ENCODE measurements around the gene MPP3. TPM values are rescaled to one million over a fixed set of nuclear protein-coding genes. Genes with fewer than 3 reads are reported as not detected.

MPP3 gene
- total and polyA plus RNA-seq, 9 of the 15 experiments (the other 6 are each of a cell fraction or from before 2014, with no cell fraction given), result 0.41 to 10.4 (median 4.5) TPM

- Histone ChIP-seq H3K9me3 (replicated peaks; ENCODE audit: control insufficient read depth, insufficient read depth, low read depth, low read length) (no peaks in the 10 kb centered on the region), H3K79me2 (ENCODE audit: control insufficient read depth, insufficient read depth, low read length) (no peaks in the 10 kb centered on the region), H3K27me3 (ENCODE audit: control insufficient read depth in 2 of 2, insufficient read depth in 2 of 2, low read length in 2 of 2) (peaks cover 34 to 43% of the 10 kb centered on the region in 2 experiments), H3K4me2 (ENCODE audit: insufficient read depth, low read length) (no peak overlapping the region), H3K27ac (ENCODE audit: extremely low read depth, low read depth, low read length) (no peak overlapping the region), H3K36me3 (ENCODE audit: control insufficient read depth, insufficient read depth, low read length) (no peaks in the 10 kb centered on the region), H3K4me3 (no peak overlapping the region), H3K9ac (ENCODE audit: insufficient read depth in 1 of 2, low read depth in 2 of 2, low read length in 2 of 2) (no peak overlapping the region), H3K4me1 (replicated peaks in 1 of 2; ENCODE audit: control insufficient read depth in 2 of 2, insufficient read depth in 2 of 2, low read length in 2 of 2) (peaks cover 0 to 2% of the 10 kb centered on the region in 2 experiments; a peak in 2 of 5 replicates), H2AFZ (ENCODE audit: low read depth, low read length) (no peak overlapping the region; the same call in 1 of the 2 replicates), H3K9me1 (ENCODE audit: control insufficient read depth, insufficient read depth, low read length) (no peaks in the 10 kb centered on the region), H4K20me1 (replicated peaks; ENCODE audit: control insufficient read depth, insufficient read depth, low read length) (no peaks in the 10 kb centered on the region)
- CTCF ChIA-PET (ENCODE audit: low intra/inter-chr PET ratio), result no interaction called here
- 3% methylated on average over 5 of the region's 5 CpGs for WGBS (ENCODE audit: insufficient coverage, low coverage, missing lambda C conversion rate)
- DNase-seq (ENCODE audit: extremely low read depth in 1 of 4, low spot score in 3 of 4) (no peak), ATAC-seq (no peak), FAIRE-seq (no peak)
- BruUV-seq (replicated peaks), result no TSS peak
- POLR2A ChIA-PET, result no interaction called here
- intact Hi-C loops (cut with micrococcal nuclease) (no loop called here), in situ Hi-C loops (cut with MboI) (no loop called here)
- TF ChIP-seq PHF21A (IDR thresholded peaks at IDR 0.05; ENCODE audit: borderline replicate concordance, low read depth) (0 out of 2 replicates have a peak, but pooled peaks have one; percentile 34), MAFG (tag; conservative IDR thresholded peaks at IDR 0.05) (0 out of 2 replicates have a peak, but pooled peaks have one; percentile 29), PML (IDR thresholded peaks at IDR 0.05; ENCODE audit: low read length) (no peak), TFE3 (CRISPR knock-in tag; IDR thresholded peaks at IDR 0.05) (peak; percentile 23; the same call in 1 of the 2 replicates), OTX1 (CRISPR knock-in tag; IDR thresholded peaks at IDR 0.05) (0 out of 2 replicates have a peak, but pooled peaks have one; percentile 11), GMEB1 (CRISPR knock-in tag; IDR thresholded peaks at IDR 0.05) (no peak), MAFK (IDR thresholded peaks at IDR 0.05; ENCODE audit: low read length) (0 out of 2 replicates have a peak, but pooled peaks have one; percentile 6), ZNF436 (CRISPR knock-in tag; IDR thresholded peaks at IDR 0.05) (no peak), ATF3 (IDR thresholded peaks at IDR 0.05) (peak; percentile 33; the same call in 1 of the 2 replicates), ATF3 (CRISPR knock-in tag; conservative IDR thresholded peaks at IDR 0.05) (no peak)
Measured at GRCh38 chr17:43784628-43785101, 48.3 kb downstream of the MPP3 start.

Measured in K562 (cell line).